Liver (tissue), 3 donors: ENCODE data around the gene ANKRD11.

Experiments
- EGR1 ChIP-seq, 2 donors: IDR thresholded peaks; 2 replicates each; pipeline ENCODE4 v1.6.1; 2016 to 2018; ENCODE audit warnings: antibody characterized with exemption in 2 of 2, low read depth in 2 of 2
- FOXA1 ChIP-seq: IDR thresholded peaks from 2 replicates; pipeline ENCODE4 v1.6.1; 2016; ENCODE audit warnings: antibody characterized with exemption
- GABPA ChIP-seq, 2 donors: IDR thresholded peaks in 1 of 2; conservative IDR thresholded peaks in 1 of 2; 2 replicates each; pipeline ENCODE4 v1.6.1; 2016; ENCODE audit warnings: antibody characterized with exemption in 2 of 2, mild to moderate bottlenecking in 1 of 2, moderate library complexity in 1 of 2
- HNF4A ChIP-seq, 2 donors: conservative IDR thresholded peaks; 2 replicates each; pipeline ENCODE4 v1.6.1; 2016; ENCODE audit warnings: antibody characterized with exemption in 2 of 2, mild to moderate bottlenecking in 2 of 2
- JUND ChIP-seq, 2 donors: IDR thresholded peaks; 2 replicates each; pipeline ENCODE4 v1.6.1; 2016; ENCODE audit warnings: antibody characterized with exemption in 2 of 2
- RXRA ChIP-seq, 2 donors: IDR thresholded peaks; 2 replicates each; pipeline ENCODE4 v1.6.1; 2017 to 2018; ENCODE audit warnings: antibody characterized with exemption in 2 of 2, mild to moderate bottlenecking in 1 of 2
- SP1 ChIP-seq: IDR thresholded peaks from 2 replicates; pipeline ENCODE4 v1.6.1; 2018; ENCODE audit warnings: antibody characterized with exemption, mild to moderate bottlenecking
- TAF1 ChIP-seq: conservative IDR thresholded peaks from 2 replicates; pipeline ENCODE4 v1.6.1; 2016; ENCODE audit warnings: antibody characterized with exemption, mild to moderate bottlenecking
- YY1 ChIP-seq: IDR thresholded peaks from 2 replicates; pipeline ENCODE4 v1.6.1; 2016; ENCODE audit warnings: antibody characterized with exemption, mild to moderate bottlenecking
- TF ChIP-seq, protein P1 (sequence below): fragments of 150-350 bp; IDR thresholded peaks from 2 replicates; pipeline ENCODE4 v1.5.1; 2017; ENCODE audit warnings: improper control_type of control experiment, low read depth, low read length; ENCODE audit not compliant: missing input control
- TF ChIP-seq, protein P2 (sequence below): IDR thresholded peaks from 2 replicates; pipeline ENCODE4 v1.6.1; 2016; ENCODE audit warnings: antibody characterized with exemption, mild to moderate bottlenecking
- TF ChIP-seq, protein P3 (sequence below): IDR thresholded peaks from 2 replicates; pipeline ENCODE4 v1.6.1; 2016; ENCODE audit warnings: antibody characterized with exemption
- TF ChIP-seq, protein P4 (sequence below): IDR thresholded peaks from 2 replicates; pipeline ENCODE4 v1.6.1; 2016; ENCODE audit warnings: antibody characterized with exemption
- donor health status: healthy.
- donor health status: healthy.

DNA sequence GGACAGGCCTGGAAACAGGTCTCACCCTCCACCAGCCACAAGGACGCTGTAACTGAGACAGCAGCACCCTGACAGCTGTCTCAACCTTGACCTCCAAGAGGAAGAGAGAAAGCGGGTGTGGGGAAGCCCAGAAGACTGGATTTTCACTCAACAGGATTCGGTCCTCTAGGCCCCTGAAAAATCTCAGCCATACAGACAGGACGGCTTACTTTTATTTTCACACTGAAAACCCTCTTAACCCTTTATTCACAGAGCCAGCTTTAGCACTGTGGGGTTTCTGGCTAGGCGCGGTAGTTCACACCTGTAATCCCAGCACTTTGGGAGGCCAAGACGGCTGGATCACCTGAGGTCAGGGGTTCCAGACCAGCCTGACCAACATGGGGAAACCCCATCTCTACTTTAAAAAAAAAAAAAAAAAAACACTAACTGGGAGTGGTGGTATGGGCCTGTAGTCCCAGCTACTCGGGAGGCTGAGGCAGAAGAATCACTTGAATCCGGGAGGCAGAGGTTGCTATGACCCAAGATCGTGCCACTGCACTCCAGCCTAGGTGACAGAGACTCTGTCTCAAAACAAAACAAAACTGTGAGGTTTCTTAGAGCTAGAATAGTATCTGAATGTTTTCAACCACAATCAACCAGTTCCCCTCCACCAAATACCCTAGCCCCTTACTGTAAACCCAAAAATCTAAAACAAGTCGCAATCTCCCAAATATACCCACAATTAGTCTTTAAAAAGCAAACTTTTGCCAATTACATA, 5.3 kb downstream of the ANKRD11 start:
- TF ChIP-seq, protein P1, sequence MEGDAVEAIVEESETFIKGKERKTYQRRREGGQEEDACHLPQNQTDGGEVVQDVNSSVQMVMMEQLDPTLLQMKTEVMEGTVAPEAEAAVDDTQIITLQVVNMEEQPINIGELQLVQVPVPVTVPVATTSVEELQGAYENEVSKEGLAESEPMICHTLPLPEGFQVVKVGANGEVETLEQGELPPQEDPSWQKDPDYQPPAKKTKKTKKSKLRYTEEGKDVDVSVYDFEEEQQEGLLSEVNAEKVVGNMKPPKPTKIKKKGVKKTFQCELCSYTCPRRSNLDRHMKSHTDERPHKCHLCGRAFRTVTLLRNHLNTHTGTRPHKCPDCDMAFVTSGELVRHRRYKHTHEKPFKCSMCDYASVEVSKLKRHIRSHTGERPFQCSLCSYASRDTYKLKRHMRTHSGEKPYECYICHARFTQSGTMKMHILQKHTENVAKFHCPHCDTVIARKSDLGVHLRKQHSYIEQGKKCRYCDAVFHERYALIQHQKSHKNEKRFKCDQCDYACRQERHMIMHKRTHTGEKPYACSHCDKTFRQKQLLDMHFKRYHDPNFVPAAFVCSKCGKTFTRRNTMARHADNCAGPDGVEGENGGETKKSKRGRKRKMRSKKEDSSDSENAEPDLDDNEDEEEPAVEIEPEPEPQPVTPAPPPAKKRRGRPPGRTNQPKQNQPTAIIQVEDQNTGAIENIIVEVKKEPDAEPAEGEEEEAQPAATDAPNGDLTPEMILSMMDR: no peak
- TF ChIP-seq YY1: no peak
- no peak for TF ChIP-seq HNF4A (conservative IDR thresholded peaks at IDR 0.05)
- no peak for TF ChIP-seq GABPA (IDR thresholded peaks at IDR 0.05 in 1 of 2, conservative IDR thresholded peaks at IDR 0.05 in 1 of 2)
- TF ChIP-seq, protein P2, sequence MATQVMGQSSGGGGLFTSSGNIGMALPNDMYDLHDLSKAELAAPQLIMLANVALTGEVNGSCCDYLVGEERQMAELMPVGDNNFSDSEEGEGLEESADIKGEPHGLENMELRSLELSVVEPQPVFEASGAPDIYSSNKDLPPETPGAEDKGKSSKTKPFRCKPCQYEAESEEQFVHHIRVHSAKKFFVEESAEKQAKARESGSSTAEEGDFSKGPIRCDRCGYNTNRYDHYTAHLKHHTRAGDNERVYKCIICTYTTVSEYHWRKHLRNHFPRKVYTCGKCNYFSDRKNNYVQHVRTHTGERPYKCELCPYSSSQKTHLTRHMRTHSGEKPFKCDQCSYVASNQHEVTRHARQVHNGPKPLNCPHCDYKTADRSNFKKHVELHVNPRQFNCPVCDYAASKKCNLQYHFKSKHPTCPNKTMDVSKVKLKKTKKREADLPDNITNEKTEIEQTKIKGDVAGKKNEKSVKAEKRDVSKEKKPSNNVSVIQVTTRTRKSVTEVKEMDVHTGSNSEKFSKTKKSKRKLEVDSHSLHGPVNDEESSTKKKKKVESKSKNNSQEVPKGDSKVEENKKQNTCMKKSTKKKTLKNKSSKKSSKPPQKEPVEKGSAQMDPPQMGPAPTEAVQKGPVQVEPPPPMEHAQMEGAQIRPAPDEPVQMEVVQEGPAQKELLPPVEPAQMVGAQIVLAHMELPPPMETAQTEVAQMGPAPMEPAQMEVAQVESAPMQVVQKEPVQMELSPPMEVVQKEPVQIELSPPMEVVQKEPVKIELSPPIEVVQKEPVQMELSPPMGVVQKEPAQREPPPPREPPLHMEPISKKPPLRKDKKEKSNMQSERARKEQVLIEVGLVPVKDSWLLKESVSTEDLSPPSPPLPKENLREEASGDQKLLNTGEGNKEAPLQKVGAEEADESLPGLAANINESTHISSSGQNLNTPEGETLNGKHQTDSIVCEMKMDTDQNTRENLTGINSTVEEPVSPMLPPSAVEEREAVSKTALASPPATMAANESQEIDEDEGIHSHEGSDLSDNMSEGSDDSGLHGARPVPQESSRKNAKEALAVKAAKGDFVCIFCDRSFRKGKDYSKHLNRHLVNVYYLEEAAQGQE: no peak
- TF ChIP-seq, protein P3, sequence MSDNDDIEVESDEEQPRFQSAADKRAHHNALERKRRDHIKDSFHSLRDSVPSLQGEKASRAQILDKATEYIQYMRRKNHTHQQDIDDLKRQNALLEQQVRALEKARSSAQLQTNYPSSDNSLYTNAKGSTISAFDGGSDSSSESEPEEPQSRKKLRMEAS: no peak
- no peak for TF ChIP-seq RXRA (IDR thresholded peaks at IDR 0.05)
- no peak for TF ChIP-seq SP1
- TF ChIP-seq EGR1 (IDR thresholded peaks at IDR 0.05; ENCODE audit: low read depth in 2 of 2): no peak
- no peak for TF ChIP-seq TAF1
- TF ChIP-seq FOXA1: no peak
- no peak for TF ChIP-seq JUND (IDR thresholded peaks at IDR 0.05)
- TF ChIP-seq, protein P4, sequence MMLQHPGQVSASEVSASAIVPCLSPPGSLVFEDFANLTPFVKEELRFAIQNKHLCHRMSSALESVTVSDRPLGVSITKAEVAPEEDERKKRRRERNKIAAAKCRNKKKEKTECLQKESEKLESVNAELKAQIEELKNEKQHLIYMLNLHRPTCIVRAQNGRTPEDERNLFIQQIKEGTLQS: no peak
